Upper lobe of right lung (tissue), 1 donor: ENCODE data around the gene TAS2R4. TPM values are rescaled to one million over a fixed set of nuclear protein-coding genes. Genes with fewer than 3 reads are reported as not detected.
"Not testable (repeated sequence)": the region's sequence is repeated elsewhere in the genome, so short reads cannot be mapped to it uniquely, and the experiment has no call there.

Experiments
- ATAC-seq: fragments of 200-7000 bp; cut with Tn5 transposase; one replicate; pipeline ENCODE4 v1.9.1; 2020; ENCODE audit warnings: mild to moderate bottlenecking, moderate library complexity
- DNase-seq: peaks from one replicate; pipeline ENCODE4 v3.0.0-alpha.2; 2020
- H3K27ac ChIP-seq: fragments of 200-600 bp; one replicate; pipeline ENCODE4 v1.8.0; 2022
- H3K27me3 ChIP-seq: fragments of 200-600 bp; one replicate; pipeline ENCODE4 v1.8.0; 2022; ENCODE audit warnings: mild to moderate bottlenecking
- H3K36me3 ChIP-seq: fragments of 200-600 bp; one replicate; pipeline ENCODE4 v1.8.0; 2022
- H3K4me1 ChIP-seq: fragments of 200-600 bp; one replicate; pipeline ENCODE4 v1.8.0; 2022
- H3K4me3 ChIP-seq: fragments of 200-600 bp; one replicate; pipeline ENCODE4 v1.8.0; 2022; ENCODE audit warnings: mild to moderate bottlenecking
- H3K9me3 ChIP-seq: fragments of 200-600 bp; one replicate; pipeline ENCODE4 v1.8.0; 2022
- intact Hi-C: fragments of 100-400 bp; cut with DNase I; formaldehyde crosslinking; loops from one replicate; pipeline ENCODE4 v1.11.0; 2022
- total RNA-seq: library from RNA; stranded (reverse); fragmentation: NEBNext Ultra II Directional; extraction: Animal tissue kit (Norgen Biotek cat#: 25700); gene quantifications from one replicate; pipeline ENCODE4 v1.2.1, GENCODE V29; 2021
- TF ChIP-seq, protein P1 (sequence below): fragments of 200-600 bp; IDR thresholded peaks from one replicate; pipeline ENCODE4 v1.8.0; 2022; ENCODE audit warnings: antibody characterized with exemption
- donor health status: DM: no; HTN: yes; CAD: no; lungs with severe emphysema.

The TAS2R4 gene
- total RNA-seq, 1 donor from 2014 or later, result 2.2 TPM

DNA sequence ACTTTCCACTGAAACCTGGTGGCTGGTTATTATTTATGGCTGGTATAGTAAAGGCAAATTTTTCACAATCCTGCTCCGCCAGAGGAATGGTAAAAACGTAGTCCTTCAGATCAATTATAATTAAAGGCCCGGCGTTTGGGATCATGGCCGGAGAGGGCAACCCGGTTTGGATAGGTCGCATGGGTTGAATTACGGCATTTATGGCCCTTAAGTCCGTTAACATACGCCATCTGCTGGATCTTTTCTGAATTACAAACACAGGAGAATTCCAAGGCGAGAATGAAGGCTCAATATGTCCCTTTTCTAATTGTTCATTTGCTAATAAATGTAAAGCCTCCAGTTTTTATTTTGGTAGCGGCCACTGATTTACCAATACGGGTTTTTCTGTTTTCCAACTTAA, 23.8 kb upstream of the TAS2R4 start:
- TF ChIP-seq, protein P1, sequence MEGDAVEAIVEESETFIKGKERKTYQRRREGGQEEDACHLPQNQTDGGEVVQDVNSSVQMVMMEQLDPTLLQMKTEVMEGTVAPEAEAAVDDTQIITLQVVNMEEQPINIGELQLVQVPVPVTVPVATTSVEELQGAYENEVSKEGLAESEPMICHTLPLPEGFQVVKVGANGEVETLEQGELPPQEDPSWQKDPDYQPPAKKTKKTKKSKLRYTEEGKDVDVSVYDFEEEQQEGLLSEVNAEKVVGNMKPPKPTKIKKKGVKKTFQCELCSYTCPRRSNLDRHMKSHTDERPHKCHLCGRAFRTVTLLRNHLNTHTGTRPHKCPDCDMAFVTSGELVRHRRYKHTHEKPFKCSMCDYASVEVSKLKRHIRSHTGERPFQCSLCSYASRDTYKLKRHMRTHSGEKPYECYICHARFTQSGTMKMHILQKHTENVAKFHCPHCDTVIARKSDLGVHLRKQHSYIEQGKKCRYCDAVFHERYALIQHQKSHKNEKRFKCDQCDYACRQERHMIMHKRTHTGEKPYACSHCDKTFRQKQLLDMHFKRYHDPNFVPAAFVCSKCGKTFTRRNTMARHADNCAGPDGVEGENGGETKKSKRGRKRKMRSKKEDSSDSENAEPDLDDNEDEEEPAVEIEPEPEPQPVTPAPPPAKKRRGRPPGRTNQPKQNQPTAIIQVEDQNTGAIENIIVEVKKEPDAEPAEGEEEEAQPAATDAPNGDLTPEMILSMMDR, result peak; percentile 33
- Histone ChIP-seq H3K4me1 (no peaks in the 10 kb centered on the region), H3K36me3 (peaks cover 83% of the 10 kb centered on the region), H3K27me3 (no peaks in the 10 kb centered on the region), H3K9me3 (peaks cover 20% of the 10 kb centered on the region), H3K4me3 (no peak overlapping the region), H3K27ac (no peak overlapping the region)
- intact Hi-C loops, result no loop called here
- DNase-seq (no peak), ATAC-seq (no peak)

DNA sequence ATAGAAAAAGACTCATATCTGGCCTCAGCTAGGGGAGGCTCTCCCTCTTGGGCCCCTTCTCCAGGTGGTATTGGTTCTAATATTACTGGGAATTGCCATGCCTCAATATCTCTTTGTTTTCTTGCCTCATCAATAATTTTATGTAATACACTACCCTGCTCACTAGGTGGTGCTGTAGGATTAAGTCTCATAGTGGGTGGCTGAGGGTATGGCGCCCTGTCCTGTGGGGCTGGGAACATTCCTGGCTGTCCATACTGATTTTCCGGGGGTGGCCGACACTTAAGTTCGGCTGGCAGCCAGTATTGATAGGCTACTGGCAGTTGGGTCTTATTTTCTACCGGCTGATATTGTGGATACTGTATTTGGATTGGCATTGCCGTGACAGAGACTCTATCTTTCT, 21.5 kb upstream of the TAS2R4 start:
- DNase-seq, result no peak
- H3K36me3 ChIP-seq, result peaks cover 79% of the 10 kb centered on the region
- peak; percentile 52 for ATAC-seq
- H3K4me3 ChIP-seq, result no peak overlapping the region
- H3K4me1 ChIP-seq, result no peaks in the 10 kb centered on the region
- no peaks in the 10 kb centered on the region for H3K27me3 ChIP-seq
- TF ChIP-seq, protein P1, result peak; percentile 45
- peaks cover 20% of the 10 kb centered on the region for H3K9me3 ChIP-seq
- intact Hi-C loops, result no loop called here
- no peak overlapping the region for H3K27ac ChIP-seq

DNA sequence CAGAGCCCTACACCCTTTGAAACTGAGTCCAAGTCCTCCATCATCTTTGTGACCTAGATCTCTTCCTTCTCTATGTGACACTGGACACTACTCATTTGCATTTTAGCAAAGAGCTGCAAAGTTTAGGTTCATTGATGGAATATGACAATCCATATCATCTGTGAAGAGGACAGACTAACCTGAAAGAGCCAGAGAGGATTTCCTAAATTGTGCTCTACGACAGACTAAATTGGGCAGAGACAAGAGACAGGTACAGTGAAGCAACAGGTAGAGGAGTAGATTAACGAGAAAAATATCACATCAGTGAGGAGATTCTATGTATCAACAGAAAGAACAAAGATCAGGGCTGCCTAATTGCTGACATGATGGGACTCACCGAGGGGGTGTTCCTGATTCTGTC, 12.7 kb upstream of the TAS2R4 start, which contains the start of gene TAS2R3:
Gene TAS2R3, plus strand, starts transcription at position 301 of the 400 bp plus-strand sequence. Its CDS starts 62 bp downstream, at position 363.
- DNase-seq (no peak), ATAC-seq (no peak)
- Histone ChIP-seq H3K27me3 (no peaks in the 10 kb centered on the region), H3K9me3 (no peaks in the 10 kb centered on the region), H3K27ac (no peak within 1 kb of the TSS), H3K4me1 (no peaks in the 10 kb centered on the region), H3K4me3 (no peak within 1 kb of the TSS), H3K36me3 (peaks cover 40% of the 10 kb centered on the region)
- TF ChIP-seq, protein P1, result no peak
- intact Hi-C loops, result no loop called here

DNA sequence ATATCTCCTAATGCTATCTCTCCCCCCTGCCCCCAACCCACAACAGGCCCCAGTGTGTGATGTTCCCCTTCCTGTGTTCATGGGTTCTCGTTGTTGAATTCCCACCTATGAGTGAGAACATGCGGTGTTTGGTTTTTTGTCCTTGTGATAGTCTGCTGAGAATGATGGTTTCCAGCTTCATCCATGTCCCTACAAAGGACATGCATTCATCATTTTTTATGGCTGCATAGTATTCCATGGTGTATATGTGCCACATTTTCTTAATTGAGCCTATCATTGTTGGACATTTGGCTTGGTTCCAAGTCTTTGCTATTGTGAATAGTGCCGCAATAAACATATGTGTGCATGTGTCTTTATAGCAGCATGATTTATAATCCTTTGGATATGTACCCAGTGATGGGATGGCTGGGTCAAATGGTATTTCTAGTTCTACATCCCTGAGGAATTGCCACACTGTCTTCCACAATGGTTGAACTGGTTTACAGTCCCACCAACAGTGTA, 6.3 kb upstream of the TAS2R4 start:
- H3K9me3 ChIP-seq, H3K27ac ChIP-seq, H3K4me1 ChIP-seq, H3K27me3 ChIP-seq, ATAC-seq, intact Hi-C loops, DNase-seq, H3K36me3 ChIP-seq, H3K4me3 ChIP-seq: not testable (repeated sequence)

DNA sequence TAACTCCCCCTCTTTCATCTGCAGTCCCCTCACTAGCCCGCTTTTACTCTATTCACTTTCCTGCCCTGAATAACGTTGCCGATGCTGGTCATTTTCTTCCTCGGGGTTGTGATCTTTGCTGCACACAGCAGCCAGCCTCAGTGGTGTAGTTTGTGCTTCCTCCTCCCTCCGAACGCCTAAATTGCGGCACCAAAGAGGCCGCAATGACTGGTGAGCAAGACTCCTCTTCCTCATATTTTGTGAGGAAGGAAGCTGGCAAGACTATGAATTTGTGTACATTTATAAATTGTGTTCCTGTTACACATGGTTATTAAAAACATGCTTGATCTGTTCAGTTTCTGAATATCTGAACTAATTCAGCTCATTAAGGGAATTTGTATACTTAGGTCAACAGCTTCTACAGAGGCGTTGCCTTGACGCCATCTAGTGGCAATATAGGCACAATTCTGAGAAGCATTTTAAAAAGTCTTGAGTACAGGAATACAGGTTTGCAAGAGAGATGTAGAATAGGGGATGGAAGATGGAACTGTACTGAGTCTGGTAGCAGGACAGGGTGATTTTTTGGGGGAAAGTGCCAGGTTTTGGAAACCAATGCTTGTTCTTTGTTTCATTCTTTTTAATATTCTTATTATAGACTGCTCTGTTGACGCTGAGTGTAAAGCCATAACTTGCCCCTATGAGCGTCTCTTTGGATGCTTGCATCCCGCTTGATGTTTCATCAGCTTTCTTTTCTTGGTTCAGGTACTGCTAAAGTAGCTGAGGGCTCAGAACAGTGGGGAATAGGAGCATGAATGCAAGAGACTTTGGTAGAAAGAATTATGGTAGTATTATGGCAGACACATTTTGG, 9.5 kb downstream of the TAS2R4 start:
- H3K9me3 ChIP-seq, result no peaks in the 10 kb centered on the region
- intact Hi-C loops, result no loop called here
- no peaks in the 10 kb centered on the region for H3K27me3 ChIP-seq
- no peaks in the 10 kb centered on the region for H3K4me1 ChIP-seq
- no peaks in the 10 kb centered on the region for H3K36me3 ChIP-seq
- H3K27ac ChIP-seq, result no peak overlapping the region
- H3K4me3 ChIP-seq, result no peak overlapping the region
- TF ChIP-seq, protein P1, result peak; percentile 78
- ATAC-seq (peak; percentile 79), DNase-seq (no peak)

DNA sequence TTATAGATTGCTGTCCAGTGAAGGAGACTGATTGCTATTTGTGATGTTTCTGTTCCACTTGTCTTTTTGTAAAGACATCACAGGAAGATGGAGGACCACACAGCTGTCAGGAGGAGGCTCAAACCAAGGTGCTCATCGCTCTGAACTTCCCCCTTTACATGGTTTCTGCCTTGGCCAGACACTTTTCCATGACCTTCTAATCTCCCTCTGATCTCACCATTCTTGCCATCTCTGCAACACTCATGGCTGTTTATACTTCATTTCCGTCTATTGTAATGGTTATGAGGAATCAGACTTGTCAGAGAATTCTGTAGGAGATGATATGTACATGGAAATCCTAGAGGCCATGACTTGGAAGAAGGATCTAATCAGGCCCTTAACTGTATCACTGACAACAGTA, 11.8 kb downstream of the TAS2R4 start:
- H3K4me1 ChIP-seq, result no peaks in the 10 kb centered on the region
- H3K27me3 ChIP-seq, result no peaks in the 10 kb centered on the region
- DNase-seq (no peak), ATAC-seq (no peak)
- H3K4me3 ChIP-seq, result no peak overlapping the region
- intact Hi-C loops, result no loop called here
- TF ChIP-seq, protein P1, result no peak
- H3K9me3 ChIP-seq, result no peaks in the 10 kb centered on the region
- no peak overlapping the region for H3K27ac ChIP-seq
- H3K36me3 ChIP-seq, result peaks cover 1% of the 10 kb centered on the region
